ENCODE data around the gene TIFAB.

Gene TIFAB

GRCh38 chr5:135398855-135399793, 53.0 kb downstream of the TIFAB start, which contains the start of gene MACROH2A1:
Gene MACROH2A1, minus strand, starts transcription at chr5:135399231. Its CDS starts 10,138 bp downstream, at chr5:135389093.
- Histone ChIP-seq H3K4me3 (ENCODE audit: low read length) (peak within 1 kb of the TSS; percentile 91), H3K4me1 (ENCODE audit: control insufficient read depth, insufficient read depth, low read length) (peaks cover 21% of the 10 kb centered on the region), H3K9ac (ENCODE audit: low read length) (peak within 1 kb of the TSS; percentile 94), H3K27me3 (replicated peaks; ENCODE audit: control insufficient read depth, insufficient read depth, low read length) (no peaks in the 10 kb centered on the region), H3K9me3 (ENCODE audit: control insufficient read depth, low read length) (no peaks in the 10 kb centered on the region), H3K36me3 (ENCODE audit: control insufficient read depth, insufficient read depth, low read length, severe bottlenecking) (no peaks in the 10 kb centered on the region)
- peak; percentile 97 for DNase-seq (ENCODE audit: low read depth)

- DNase-seq (ENCODE audit: low read depth) = peak; percentile 71
- no peaks in the 10 kb centered on the region for H3K27me3 ChIP-seq (replicated peaks; ENCODE audit: control insufficient read depth, insufficient read depth, low read length)
- peak overlapping the region; percentile 94 for H3K9ac ChIP-seq (ENCODE audit: low read length)
- peaks cover 29% of the 10 kb centered on the region for H3K4me1 ChIP-seq (ENCODE audit: control insufficient read depth, insufficient read depth, low read length)
- H3K36me3 ChIP-seq (ENCODE audit: control insufficient read depth, insufficient read depth, low read length, severe bottlenecking) = no peaks in the 10 kb centered on the region
- H3K9me3 ChIP-seq (ENCODE audit: control insufficient read depth, low read length) = no peaks in the 10 kb centered on the region
- peak overlapping the region; percentile 91 for H3K4me3 ChIP-seq (ENCODE audit: low read length)
These were observed 53.8 kb downstream of the TIFAB start for GRCh38 chr5:135398160-135398854.

Measured in adipocyte (in vitro differentiated cells).